Measurements from ENCODE around the gene NCKAP5. TPM values are rescaled to one million over a fixed set of nuclear protein-coding genes. Genes with fewer than 3 reads are reported as not detected.

Gene NCKAP5
- total RNA-seq, 3 donors from 2014 or later (not counting 1 experiment from before 2014, with no cell fraction given) = 0.12 to 0.20 TPM; not detected in 1

- ATAC-seq = no peak
- Histone ChIP-seq H3K4me3 (ENCODE audit: low read length) (no peak overlapping the region), H3K9me3 (ENCODE audit: control insufficient read depth, insufficient read depth, low read length) (no peaks in the 10 kb centered on the region), H3K4me1 (ENCODE audit: control insufficient read depth, insufficient read depth, low read length) (no peaks in the 10 kb centered on the region), H3K27ac (ENCODE audit: low read length) (no peak overlapping the region), H3K27me3 (ENCODE audit: control insufficient read depth, insufficient read depth, low read length) (no peaks in the 10 kb centered on the region), H3K36me3 (ENCODE audit: control insufficient read depth, insufficient read depth, low read length) (no peaks in the 10 kb centered on the region)
- no peaks in the 10 kb centered on the region for H3K27me3 Mint-ChIP-seq (ENCODE audit: low read depth in 2 of 2)
- WGBS (ENCODE audit: insufficient coverage) = 30% methylated on average over 3 of the region's 3 CpGs
- H3K36me3 Mint-ChIP-seq = no peaks in the 10 kb centered on the region
- no peak for DNase-seq
- peaks cover 9 to 10% of the 10 kb centered on the region in 2 donors for H3K9me3 Mint-ChIP-seq
- intact Hi-C loops (cut with micrococcal nuclease) = no loop called here
- H3K4me3 Mint-ChIP-seq = no peak overlapping the region
- TF ChIP-seq, protein P1, sequence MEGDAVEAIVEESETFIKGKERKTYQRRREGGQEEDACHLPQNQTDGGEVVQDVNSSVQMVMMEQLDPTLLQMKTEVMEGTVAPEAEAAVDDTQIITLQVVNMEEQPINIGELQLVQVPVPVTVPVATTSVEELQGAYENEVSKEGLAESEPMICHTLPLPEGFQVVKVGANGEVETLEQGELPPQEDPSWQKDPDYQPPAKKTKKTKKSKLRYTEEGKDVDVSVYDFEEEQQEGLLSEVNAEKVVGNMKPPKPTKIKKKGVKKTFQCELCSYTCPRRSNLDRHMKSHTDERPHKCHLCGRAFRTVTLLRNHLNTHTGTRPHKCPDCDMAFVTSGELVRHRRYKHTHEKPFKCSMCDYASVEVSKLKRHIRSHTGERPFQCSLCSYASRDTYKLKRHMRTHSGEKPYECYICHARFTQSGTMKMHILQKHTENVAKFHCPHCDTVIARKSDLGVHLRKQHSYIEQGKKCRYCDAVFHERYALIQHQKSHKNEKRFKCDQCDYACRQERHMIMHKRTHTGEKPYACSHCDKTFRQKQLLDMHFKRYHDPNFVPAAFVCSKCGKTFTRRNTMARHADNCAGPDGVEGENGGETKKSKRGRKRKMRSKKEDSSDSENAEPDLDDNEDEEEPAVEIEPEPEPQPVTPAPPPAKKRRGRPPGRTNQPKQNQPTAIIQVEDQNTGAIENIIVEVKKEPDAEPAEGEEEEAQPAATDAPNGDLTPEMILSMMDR (IDR thresholded peaks at IDR 0.05) = no peak
- no peak overlapping the region for H3K27ac Mint-ChIP-seq
- no peaks in the 10 kb centered on the region for H3K4me1 Mint-ChIP-seq
Measured at GRCh38 chr2:132830321-132830827, 737.9 kb downstream of the NCKAP5 start.

DNA sequence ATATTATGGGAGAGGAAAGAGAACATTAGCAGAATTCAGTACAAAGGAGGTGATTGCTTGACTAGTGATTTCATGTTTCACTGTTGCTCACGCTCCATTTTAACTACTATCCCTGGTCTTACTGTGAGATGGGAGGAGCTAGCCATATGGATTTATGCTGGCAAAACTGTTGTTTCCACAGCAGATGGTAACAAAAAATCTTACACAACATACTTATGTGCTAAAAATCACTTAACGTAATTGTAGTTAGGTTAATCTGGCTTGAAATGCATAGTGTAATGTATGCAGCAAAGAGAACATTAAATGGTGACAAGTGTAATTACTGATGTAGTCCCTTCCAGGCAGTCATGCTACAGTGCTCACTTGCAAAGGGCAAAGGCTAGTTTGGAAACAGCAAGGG, 742.7 kb downstream of the NCKAP5 start:
- no peaks in the 10 kb centered on the region for H3K4me1 Mint-ChIP-seq
- Histone ChIP-seq H3K36me3 (ENCODE audit: control insufficient read depth, insufficient read depth, low read length) (no peaks in the 10 kb centered on the region), H3K27ac (ENCODE audit: low read length) (no peak overlapping the region), H3K4me1 (ENCODE audit: control insufficient read depth, insufficient read depth, low read length) (no peaks in the 10 kb centered on the region), H3K9me3 (ENCODE audit: control insufficient read depth, insufficient read depth, low read length) (no peaks in the 10 kb centered on the region), H3K4me3 (ENCODE audit: low read length) (no peak overlapping the region), H3K27me3 (ENCODE audit: control insufficient read depth, insufficient read depth, low read length) (no peaks in the 10 kb centered on the region)
- DNase-seq (no peak), ATAC-seq (no peak)
- WGBS (ENCODE audit: insufficient coverage) = 92% methylated on average over 2 of the region's 2 CpGs
- no peaks in the 10 kb centered on the region for H3K36me3 Mint-ChIP-seq
- peaks cover 3 to 9% of the 10 kb centered on the region in 2 donors for H3K9me3 Mint-ChIP-seq
- no peak overlapping the region for H3K27ac Mint-ChIP-seq
- intact Hi-C loops (cut with micrococcal nuclease) = no loop called here
- TF ChIP-seq, protein P1 (IDR thresholded peaks at IDR 0.05) = no peak
- no peak overlapping the region for H3K4me3 Mint-ChIP-seq
- no peaks in the 10 kb centered on the region for H3K27me3 Mint-ChIP-seq (ENCODE audit: low read depth in 2 of 2)

- Mint-ChIP-seq H3K4me3 (no peak overlapping the region), H3K36me3 (no peaks in the 10 kb centered on the region), H3K27ac (no peak overlapping the region), H3K27me3 (ENCODE audit: low read depth in 2 of 2) (no peaks in the 10 kb centered on the region), H3K9me3 (peaks cover 0 to 7% of the 10 kb centered on the region in 2 donors), H3K4me1 (no peaks in the 10 kb centered on the region)
- Histone ChIP-seq H3K36me3 (ENCODE audit: control insufficient read depth, insufficient read depth, low read length) (no peaks in the 10 kb centered on the region), H3K4me1 (ENCODE audit: control insufficient read depth, insufficient read depth, low read length) (no peaks in the 10 kb centered on the region), H3K4me3 (ENCODE audit: low read length) (no peak overlapping the region), H3K27me3 (ENCODE audit: control insufficient read depth, insufficient read depth, low read length) (no peaks in the 10 kb centered on the region), H3K9me3 (ENCODE audit: control insufficient read depth, insufficient read depth, low read length) (no peaks in the 10 kb centered on the region), H3K27ac (ENCODE audit: low read length) (no peak overlapping the region)
- ATAC-seq (no peak), DNase-seq (no peak)
- intact Hi-C loops (cut with micrococcal nuclease) = no loop called here
- TF ChIP-seq, protein P1 (IDR thresholded peaks at IDR 0.05) = no peak
Measured at GRCh38 chr2:132824716-132825115, 743.5 kb downstream of the NCKAP5 start.

DNA sequence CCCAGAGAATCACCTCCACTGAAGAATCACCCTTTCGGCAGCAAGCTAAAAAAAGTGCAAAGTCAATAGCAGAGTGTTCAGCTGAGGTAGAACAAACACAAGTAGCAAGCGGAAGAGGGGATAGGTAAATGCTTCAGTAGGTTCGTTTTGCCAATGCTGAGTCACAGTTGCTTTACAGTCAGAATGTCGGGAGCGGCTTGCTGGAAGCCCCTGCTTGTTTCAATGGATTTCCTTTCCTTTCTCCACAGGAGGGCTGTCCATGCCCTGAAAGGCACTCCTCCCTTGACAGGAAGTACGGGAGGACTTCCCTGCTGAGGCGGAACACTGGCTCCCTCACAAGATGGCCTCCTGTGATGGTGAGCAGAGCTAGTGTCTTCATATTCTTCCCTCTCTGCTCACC, 752.0 kb downstream of the NCKAP5 start:
- Mint-ChIP-seq H3K4me3 (no peak overlapping the region), H3K27ac (no peak overlapping the region)
- intact Hi-C loops (cut with micrococcal nuclease) = no loop called here

More for the DNA sequence above, 752.0 kb downstream of the NCKAP5 start:
- H3K4me1 Mint-ChIP-seq = no peaks in the 10 kb centered on the region
- Histone ChIP-seq H3K4me3 (ENCODE audit: low read length) (no peak overlapping the region), H3K36me3 (ENCODE audit: control insufficient read depth, insufficient read depth, low read length) (no peaks in the 10 kb centered on the region), H3K4me1 (ENCODE audit: control insufficient read depth, insufficient read depth, low read length) (no peaks in the 10 kb centered on the region), H3K27ac (ENCODE audit: low read length) (no peak overlapping the region), H3K27me3 (ENCODE audit: control insufficient read depth, insufficient read depth, low read length) (no peaks in the 10 kb centered on the region), H3K9me3 (ENCODE audit: control insufficient read depth, insufficient read depth, low read length) (peaks cover 3% of the 10 kb centered on the region)
- peaks cover 2 to 7% of the 10 kb centered on the region in 2 donors for H3K9me3 Mint-ChIP-seq
- no peaks in the 10 kb centered on the region for H3K36me3 Mint-ChIP-seq
- no peaks in the 10 kb centered on the region for H3K27me3 Mint-ChIP-seq (ENCODE audit: low read depth in 2 of 2)
- WGBS (ENCODE audit: insufficient coverage) = 89% methylated on average over 7 of the region's 7 CpGs
- DNase-seq (no peak), ATAC-seq (no peak)
- TF ChIP-seq, protein P1 (IDR thresholded peaks at IDR 0.05) = no peak
